ENCODE results near the gene RGL1.

Gene RGL1

GRCh38 chr1:183810121-183810520, 5.2 kb downstream of the RGL1 start:
- no peak for DNase-seq (ENCODE audit: low spot score)
- no peak for TF ChIP-seq CTCF (IDR thresholded peaks at IDR 0.05; ENCODE audit: extremely low read depth, insufficient read depth, missing control alignments)
- in situ Hi-C loops (cut with MboI; ENCODE audit: low pct_unique_long_range_greater_than_20kb, low sequenced_read_pairs, unreplicated experiment) = no loop called here

DNA sequence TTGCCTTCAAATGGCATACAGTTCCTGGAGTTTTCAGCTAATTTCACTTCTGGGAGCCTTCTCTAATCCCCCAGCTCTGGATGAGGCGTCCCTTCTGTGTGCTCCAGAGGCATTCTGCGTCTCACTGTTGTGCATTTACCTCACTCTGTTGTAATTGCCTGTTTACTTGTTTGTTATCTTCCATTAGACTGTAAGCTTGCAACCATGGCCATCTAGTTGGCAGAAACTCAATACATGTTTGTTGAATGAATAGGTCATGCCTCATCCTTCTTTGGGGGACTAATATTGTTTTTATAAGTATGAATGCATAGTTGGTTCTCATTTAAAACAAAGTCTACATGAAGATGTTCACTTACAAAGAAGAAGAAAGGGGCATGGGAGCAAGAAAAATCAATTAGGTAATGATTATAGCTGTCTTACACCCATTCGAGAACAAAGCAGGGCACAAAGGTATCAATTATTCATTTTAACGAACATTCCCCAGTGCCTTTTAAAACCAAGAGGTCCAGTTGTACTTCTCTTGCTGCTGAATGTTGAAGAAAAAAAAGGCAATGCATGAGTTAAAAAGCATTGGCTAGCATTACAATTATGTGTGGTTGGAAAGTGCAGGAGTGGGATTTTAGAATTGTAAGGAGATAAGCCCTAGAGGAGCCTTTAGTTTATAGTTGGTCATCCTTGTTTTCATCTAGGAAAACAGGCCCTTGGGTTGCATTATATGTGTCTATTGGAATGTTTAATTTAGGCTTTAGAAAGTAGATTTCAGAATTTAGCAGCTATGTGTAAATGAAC, 6.0 kb downstream of the RGL1 start:
- in situ Hi-C loops (cut with MboI; ENCODE audit: low pct_unique_long_range_greater_than_20kb, low sequenced_read_pairs, unreplicated experiment) = no loop called here
- DNase-seq (ENCODE audit: low spot score) = no peak
- no peak for TF ChIP-seq CTCF (IDR thresholded peaks at IDR 0.05; ENCODE audit: extremely low read depth, insufficient read depth, missing control alignments)

DNA sequence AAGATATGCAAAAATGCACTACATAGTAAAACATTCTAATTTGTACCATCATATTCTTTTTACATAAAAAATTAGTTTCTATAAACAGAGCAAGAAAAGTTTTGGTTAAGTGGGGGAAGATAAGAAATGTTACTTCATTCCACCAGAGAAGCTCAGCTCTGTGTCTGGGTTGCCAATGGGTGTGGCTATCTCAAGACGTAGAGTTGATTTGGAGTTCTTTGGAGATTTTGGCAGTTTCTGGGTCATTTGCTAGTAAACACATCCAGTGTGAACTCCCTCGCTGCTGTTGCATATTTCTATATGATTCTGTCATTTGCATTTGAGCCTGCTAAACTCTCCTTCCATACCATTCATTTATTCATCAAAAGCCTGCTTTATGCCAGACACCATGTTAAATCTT, 7.2 kb downstream of the RGL1 start:
- no peak for TF ChIP-seq CTCF (IDR thresholded peaks at IDR 0.05; ENCODE audit: extremely low read depth, insufficient read depth, missing control alignments)
- in situ Hi-C loops (cut with MboI; ENCODE audit: low pct_unique_long_range_greater_than_20kb, low sequenced_read_pairs, unreplicated experiment) = no loop called here
- DNase-seq (ENCODE audit: low spot score) = no peak

- TF ChIP-seq CTCF (IDR thresholded peaks at IDR 0.05; ENCODE audit: extremely low read depth, insufficient read depth, missing control alignments) = no peak
- in situ Hi-C loops (cut with MboI; ENCODE audit: low pct_unique_long_range_greater_than_20kb, low sequenced_read_pairs, unreplicated experiment) = no loop called here
- no peak for DNase-seq (ENCODE audit: low spot score)
Observed at GRCh38 chr1:183812686-183813569, 8.0 kb downstream of the RGL1 start.

GRCh38 chr1:183814121-183814681, 9.3 kb downstream of the RGL1 start:
- in situ Hi-C loops (cut with MboI; ENCODE audit: low pct_unique_long_range_greater_than_20kb, low sequenced_read_pairs, unreplicated experiment) = no loop called here
- no peak for TF ChIP-seq CTCF (IDR thresholded peaks at IDR 0.05; ENCODE audit: extremely low read depth, insufficient read depth, missing control alignments)
- DNase-seq (ENCODE audit: low spot score) = no peak

DNA sequence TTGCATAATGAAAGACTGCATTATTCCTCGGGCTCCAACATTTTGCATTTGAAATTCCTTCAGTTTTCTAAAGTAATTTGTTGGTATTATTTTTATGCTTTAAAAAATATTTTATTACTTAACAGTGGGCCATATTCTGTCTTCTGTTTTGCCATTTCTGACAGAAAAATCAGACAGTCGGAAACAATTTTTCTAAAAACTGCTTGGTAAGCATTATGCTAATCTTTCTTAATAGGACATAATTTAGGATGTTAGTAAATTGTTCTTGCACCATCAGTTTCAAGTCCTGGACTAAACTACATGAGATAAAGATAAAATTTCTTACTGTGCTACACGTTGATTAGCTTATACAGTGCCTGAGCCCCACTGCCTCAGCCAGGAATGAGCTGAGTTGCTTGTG, 11.2 kb downstream of the RGL1 start:
- no peak for TF ChIP-seq CTCF (IDR thresholded peaks at IDR 0.05; ENCODE audit: extremely low read depth, insufficient read depth, missing control alignments)
- no peak for DNase-seq (ENCODE audit: low spot score)
- in situ Hi-C loops (cut with MboI; ENCODE audit: low pct_unique_long_range_greater_than_20kb, low sequenced_read_pairs, unreplicated experiment) = no loop called here
